HEK293T (cell line): Measurements from ENCODE around the gene GNA12.

Experiments used
- CTCF ChIA-PET: fragments of 350-600 bp; formaldehyde crosslinking; extraction: SDS; loops from one replicate; lab custom pipeline; 2021; ENCODE audit warnings: antibody characterized with exemption, inconsistent platforms; lab: Yijun Ruan, JAX
- POLR2A ChIA-PET: fragments of 350-600 bp; formaldehyde crosslinking; extraction: SDS; loops from one replicate; lab custom pipeline; 2020; ENCODE audit warnings: antibody characterized with exemption, inconsistent platforms; lab: Yijun Ruan, JAX
- DNase-seq: peaks from one replicate; pipeline ENCODE4 v3.0.0; 2012; ENCODE audit warnings: mixed read lengths; ENCODE audit errors: extremely low spot score
- ARNT ChIP-seq: fragments of 450-650 bp; IDR thresholded peaks from 2 replicates; pipeline ENCODE4 v1.6.1; 2017; ENCODE audit warnings: mild to moderate bottlenecking
- BHLHE40 ChIP-seq: fragments of 450-650 bp; IDR thresholded peaks from 2 replicates; pipeline ENCODE4 v1.6.1; 2016; ENCODE audit warnings: mild to moderate bottlenecking, moderate library complexity, borderline replicate concordance
- CTBP1 ChIP-seq: fragments of 450-650 bp; IDR thresholded peaks from 2 replicates; pipeline ENCODE4 v1.6.1; 2016; ENCODE audit warnings: borderline replicate concordance
- ELF4 ChIP-seq: fragments of 450-650 bp; IDR thresholded peaks from 2 replicates; pipeline ENCODE4 v1.6.1; 2017; ENCODE audit warnings: antibody characterized with exemption
- FOXA1 ChIP-seq: fragments of 450-650 bp; IDR thresholded peaks from 2 replicates; pipeline ENCODE4 v1.6.1; 2016; ENCODE audit warnings: mild to moderate bottlenecking
- FOXK2 ChIP-seq: fragments of 450-650 bp; IDR thresholded peaks from 2 replicates; pipeline ENCODE4 v1.6.1; 2016; ENCODE audit warnings: mild to moderate bottlenecking
- FOXM1 ChIP-seq: fragments of 450-650 bp; IDR thresholded peaks from 2 replicates; pipeline ENCODE4 v1.6.1; 2017; ENCODE audit warnings: mild to moderate bottlenecking, borderline replicate concordance
- HDGF ChIP-seq: fragments of 450-650 bp; IDR thresholded peaks from 2 replicates; pipeline ENCODE4 v1.6.1; 2017; ENCODE audit warnings: antibody characterized with exemption, borderline replicate concordance
- L3MBTL2 ChIP-seq: fragments of 450-650 bp; conservative IDR thresholded peaks from 2 replicates; pipeline ENCODE4 v1.6.1; 2016; ENCODE audit warnings: mild to moderate bottlenecking
- LEF1 ChIP-seq: fragments of 450-650 bp; IDR thresholded peaks from 2 replicates; pipeline ENCODE4 v1.6.1; 2017; ENCODE audit warnings: mild to moderate bottlenecking, borderline replicate concordance
- NFRKB ChIP-seq: fragments of 450-650 bp; IDR thresholded peaks from 2 replicates; pipeline ENCODE4 v1.6.1; 2016; ENCODE audit warnings: mild to moderate bottlenecking, moderate library complexity
- PKNOX1 ChIP-seq: fragments of 450-650 bp; IDR thresholded peaks from 2 replicates; pipeline ENCODE4 v1.6.1; 2016
- SP1 ChIP-seq: fragments of 450-650 bp; IDR thresholded peaks from 2 replicates; pipeline ENCODE4 v1.6.1; 2017
- SUZ12 ChIP-seq: fragments of 450-650 bp; IDR thresholded peaks from 2 replicates; pipeline ENCODE4 v1.6.1; 2016; ENCODE audit warnings: mild to moderate bottlenecking
- TARDBP ChIP-seq: fragments of 450-650 bp; IDR thresholded peaks from 2 replicates; pipeline ENCODE4 v1.6.1; 2016
- ZNF384 ChIP-seq: fragments of 450-650 bp; IDR thresholded peaks from 2 replicates; pipeline ENCODE4 v1.6.1; 2016

Gene GNA12

GRCh38 chr7:2844153-2845033, at the start of gene GNA12:
GNA12 (minus strand) TSS chr7:2844308; CDS start chr7:2844161, 147 bp downstream.
- TF ChIP-seq FOXK2 (no peak), FOXA1 (no peak), FOXM1 (peak; percentile 28; the same call in 1 of the 2 replicates), CTBP1 (no peak), L3MBTL2 (no peak), SP1 (0 out of 2 replicates have a peak, but pooled peaks have one; percentile 32), ZNF384 (no peak), PKNOX1 (peak; percentile 98), ARNT (0 out of 2 replicates have a peak, but pooled peaks have one; percentile 49), TARDBP (no peak)
- ChIA-PET CTCF (no interaction called here), POLR2A (no interaction called here)
- DNase-seq: peak; percentile 98

- POLR2A ChIA-PET: no interaction called here
- CTCF ChIA-PET: no interaction called here
- TF ChIP-seq CTBP1 (no peak), FOXM1 (no peak), BHLHE40 (no peak), TARDBP (no peak), L3MBTL2 (no peak), SP1 (no peak), PKNOX1 (no peak), NFRKB (no peak), ARNT (no peak), ELF4 (no peak), LEF1 (no peak), FOXA1 (no peak), ZNF384 (no peak), HDGF (no peak), FOXK2 (no peak), SUZ12 (no peak)
- no peak for DNase-seq
Observed at GRCh38 chr7:2893411-2893861, 49.3 kb upstream of the GNA12 start.

- ChIA-PET CTCF (no interaction called here), POLR2A (no interaction called here)
- no peak for TF ChIP-seq ZNF384
- TF ChIP-seq FOXK2: no peak
- no peak for TF ChIP-seq SUZ12
- TF ChIP-seq LEF1: no peak
- no peak for TF ChIP-seq ELF4
- TF ChIP-seq CTBP1: no peak
- TF ChIP-seq BHLHE40: no peak
- no peak for TF ChIP-seq FOXM1
- TF ChIP-seq SP1: no peak
- no peak for TF ChIP-seq TARDBP
- TF ChIP-seq NFRKB: no peak
- no peak for TF ChIP-seq L3MBTL2
- no peak for TF ChIP-seq ARNT
- DNase-seq: no peak
Observed at GRCh38 chr7:2892549-2892948, 48.4 kb upstream of the GNA12 start.

GRCh38 chr7:2887816-2888215, 43.7 kb upstream of the GNA12 start:
- ChIA-PET POLR2A (interaction anchor here (0.6 kb wide), 1 partner anchor 312 kb away, joined by 3 read pairs; no protein-coding TSS in a partner anchor), CTCF (interaction anchor here (0.6 to 1.0 kb wide), 3 partner anchors 201 to 325 kb away, joined by 3 read pairs; no protein-coding TSS in a partner anchor)
- no peak for TF ChIP-seq BHLHE40
- no peak for TF ChIP-seq LEF1
- DNase-seq: no peak

- DNase-seq: peak; percentile 84
- CTCF ChIA-PET: interaction anchor here (0.7 to 1.0 kb wide), 4 partner anchors 154 to 354 kb away, joined by 3 read pairs; no protein-coding TSS in a partner anchor
- POLR2A ChIA-PET: no interaction called here
- no peak for TF ChIP-seq NFRKB
- TF ChIP-seq ARNT: no peak
- TF ChIP-seq ELF4: no peak
- no peak for TF ChIP-seq CTBP1
- no peak for TF ChIP-seq HDGF
- peak; percentile 45; the same call in 1 of the 2 replicates for TF ChIP-seq BHLHE40
- no peak for TF ChIP-seq SUZ12
- TF ChIP-seq FOXM1: no peak
- TF ChIP-seq ZNF384: peak; percentile 84
- TF ChIP-seq L3MBTL2: peak; percentile 46; the same call in 1 of the 2 replicates
- TF ChIP-seq FOXK2: no peak
Observed at GRCh38 chr7:2886900-2887299, 42.8 kb upstream of the GNA12 start.

- ChIA-PET POLR2A (no interaction called here), CTCF (interaction anchor here (0.7 kb wide), 2 partner anchors 155 to 355 kb away, joined by 3 read pairs; no protein-coding TSS in a partner anchor)
- no peak for DNase-seq
- TF ChIP-seq L3MBTL2 (no peak), FOXA1 (no peak), HDGF (no peak), FOXM1 (no peak), ELF4 (no peak)
Observed at GRCh38 chr7:2886391-2886790, 42.3 kb upstream of the GNA12 start.
